OCI-LY3 (cell line): ENCODE data around the gene LILRB4.
"Not testable (repeated sequence)": the region's sequence is repeated elsewhere in the genome, so short reads cannot be mapped to it uniquely, and the experiment has no call there.

Experiments
- H2AFZ ChIP-seq: fragments of 200-600, 300-600 bp; shearing (Covaris generic); 2 replicates; pipeline ENCODE4 v1.6.0; 2014; ENCODE audit warnings: antibody characterized with exemption, low read depth, low read length
- H3K27ac ChIP-seq: fragments of 200-600, 300-600 bp; sonication (generic); 2 replicates; pipeline ENCODE4 v1.5.1; 2014; ENCODE audit warnings: mild to moderate bottlenecking, low read length, moderate library complexity, mixed read lengths
- H3K27me3 ChIP-seq: fragments of 200-600, 300-600 bp; sonication (generic); 2 replicates; pipeline ENCODE4 v1.6.1; 2014; ENCODE audit warnings: low read depth, low read length, mixed read lengths
- H3K36me3 ChIP-seq: fragments of 200-600, 300-600 bp; sonication (generic); replicated peaks from 2 replicates; pipeline ENCODE3; 2014; ENCODE audit warnings: low read depth, low read length, mixed read lengths
- H3K4me1 ChIP-seq: fragments of 300-600, 200-600 bp; sonication (generic); 2 replicates; pipeline ENCODE4 v1.6.1; 2014; ENCODE audit warnings: low read length, mixed read lengths
- H3K4me2 ChIP-seq: fragments of 200-600, 300-600 bp; sonication (generic); 2 replicates; pipeline ENCODE4 v1.6.1; 2014; ENCODE audit warnings: low read length, mixed read lengths
- H3K4me3 ChIP-seq: fragments of 300-600, 200-600 bp; sonication (generic); 2 replicates; pipeline ENCODE4 v1.5.1; 2014; ENCODE audit warnings: antibody characterized with exemption, mild to moderate bottlenecking, low read length, moderate library complexity
- H3K79me2 ChIP-seq: fragments of 300-600, 200-600 bp; shearing (Covaris generic); 2 replicates; pipeline ENCODE4 v1.6.1; 2014; ENCODE audit warnings: mild to moderate bottlenecking, low read length, mixed read lengths
- H3K9ac ChIP-seq: fragments of 300-600, 200-600 bp; shearing (Covaris generic); 2 replicates; pipeline ENCODE4 v1.6.0; 2014; ENCODE audit warnings: mild to moderate bottlenecking, low read length, moderate library complexity
- H3K9me3 ChIP-seq: fragments of 200-600, 300-600 bp; shearing (Covaris generic); 2 replicates; pipeline ENCODE4 v1.6.1; 2014; ENCODE audit warnings: low read length, mixed read lengths; ENCODE audit not compliant: insufficient read depth
- H4K20me1 ChIP-seq: fragments of 200-600, 300-600 bp; sonication (generic); 2 replicates; pipeline ENCODE4 v1.6.1; 2016; ENCODE audit warnings: low read length, mixed read lengths; ENCODE audit not compliant: insufficient read depth
- CTCF ChIP-seq: fragments of 200-600, 300-600 bp; sonication (generic); IDR thresholded peaks from 2 replicates; pipeline ENCODE4 v1.5.1; 2014; ENCODE audit warnings: antibody characterized with exemption, low read length, low read depth
- EZH2phosphoT487 ChIP-seq: fragments of 200-600 bp; shearing (Covaris generic); IDR thresholded peaks from 2 replicates; pipeline ENCODE4 v1.6.1; 2018; ENCODE audit warnings: antibody characterized with exemption, mixed run types, low read depth

Gene LILRB4

DNA sequence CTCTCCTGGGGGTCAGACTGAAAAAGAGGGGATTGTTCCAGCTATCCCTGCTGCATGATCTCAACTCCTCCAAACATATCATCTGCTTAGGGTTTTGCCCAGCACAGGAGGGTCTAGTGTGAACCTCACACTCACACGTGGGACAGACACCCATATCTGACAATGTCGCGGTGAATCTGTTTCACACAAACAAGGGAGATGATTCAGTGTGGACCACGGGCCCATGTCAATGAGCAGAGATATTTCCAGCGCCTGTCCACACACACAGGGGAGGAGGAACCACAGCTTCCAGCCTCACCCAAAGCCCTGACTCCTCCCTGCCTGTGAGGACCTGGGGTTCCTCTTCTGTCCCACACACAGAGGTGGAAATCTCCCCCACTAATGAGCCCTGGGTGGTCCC, 31.9 kb downstream of the LILRB4 start:
- Histone ChIP-seq H4K20me1 (no peaks in the 10 kb centered on the region), H3K9me3 (no peaks in the 10 kb centered on the region), H3K36me3 (no peaks in the 10 kb centered on the region), H3K4me2 (no peak overlapping the region), H3K9ac (no peak overlapping the region), H3K27me3 (peaks cover 25% of the 10 kb centered on the region), H3K4me3 (no peak overlapping the region), H3K27ac (no peak overlapping the region), H3K4me1 (0 out of 2 replicates have a peak, but pooled peaks cover 4% of the 10 kb centered on the region), H3K79me2 (no peaks in the 10 kb centered on the region), H2AFZ (no peak overlapping the region)
- TF ChIP-seq EZH2phosphoT487 (no peak), CTCF (no peak)

DNA sequence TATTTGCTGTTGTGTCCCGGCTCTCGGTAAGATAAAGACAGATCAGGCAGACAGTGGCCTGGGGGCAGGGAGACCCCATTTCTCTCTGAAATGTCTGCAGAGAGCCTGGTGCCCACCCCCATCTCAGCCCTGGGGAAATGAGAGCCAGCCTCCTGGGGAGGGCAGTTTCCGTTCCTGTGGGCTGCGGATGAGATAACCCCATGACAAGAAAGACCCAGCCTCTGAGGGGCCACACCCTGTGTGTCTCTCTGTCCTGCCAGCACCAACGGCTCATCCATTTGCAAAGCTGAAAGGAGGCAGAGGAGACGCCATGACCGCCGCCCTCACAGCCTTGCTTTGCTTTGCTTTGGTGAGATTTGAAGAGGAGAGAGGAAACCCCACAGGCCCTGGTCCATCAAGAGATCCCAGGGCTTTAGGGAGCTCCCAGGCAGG, 33.3 kb downstream of the LILRB4 start:
- Histone ChIP-seq H3K27ac (no peak overlapping the region), H2AFZ (no peak overlapping the region), H3K4me2 (no peak overlapping the region), H3K9ac (no peak overlapping the region), H3K36me3 (no peaks in the 10 kb centered on the region), H3K79me2 (no peaks in the 10 kb centered on the region), H3K4me1 (0 out of 2 replicates have a peak, but pooled peaks cover 4% of the 10 kb centered on the region), H3K9me3 (no peaks in the 10 kb centered on the region), H4K20me1 (no peaks in the 10 kb centered on the region), H3K27me3 (peaks cover 30% of the 10 kb centered on the region), H3K4me3 (no peak overlapping the region)
- TF ChIP-seq EZH2phosphoT487, result no peak
- no peak for TF ChIP-seq CTCF

- Histone ChIP-seq H3K9me3 (no peaks in the 10 kb centered on the region), H3K4me2 (no peak overlapping the region), H3K79me2 (no peaks in the 10 kb centered on the region), H3K27me3 (peaks cover 29% of the 10 kb centered on the region), H3K4me1 (0 out of 2 replicates have a peak, but pooled peaks cover 4% of the 10 kb centered on the region), H2AFZ (no peak overlapping the region), H3K4me3 (no peak overlapping the region), H3K27ac (no peak overlapping the region), H4K20me1 (no peaks in the 10 kb centered on the region), H3K36me3 (no peaks in the 10 kb centered on the region), H3K9ac (no peak overlapping the region)
- TF ChIP-seq CTCF (no peak), EZH2phosphoT487 (no peak)
Measured at GRCh38 chr19:54696766-54697165, 34.0 kb downstream of the LILRB4 start.

- H4K20me1 ChIP-seq, H3K36me3 ChIP-seq, H3K27ac ChIP-seq, H3K4me1 ChIP-seq, H3K4me3 ChIP-seq, H3K79me2 ChIP-seq, H3K4me2 ChIP-seq, H3K9me3 ChIP-seq, H3K9ac ChIP-seq, H2AFZ ChIP-seq: not testable (repeated sequence)
- peaks cover 25% of the 10 kb centered on the region for H3K27me3 ChIP-seq
Measured at GRCh38 chr19:54697716-54698115, 34.9 kb downstream of the LILRB4 start.

DNA sequence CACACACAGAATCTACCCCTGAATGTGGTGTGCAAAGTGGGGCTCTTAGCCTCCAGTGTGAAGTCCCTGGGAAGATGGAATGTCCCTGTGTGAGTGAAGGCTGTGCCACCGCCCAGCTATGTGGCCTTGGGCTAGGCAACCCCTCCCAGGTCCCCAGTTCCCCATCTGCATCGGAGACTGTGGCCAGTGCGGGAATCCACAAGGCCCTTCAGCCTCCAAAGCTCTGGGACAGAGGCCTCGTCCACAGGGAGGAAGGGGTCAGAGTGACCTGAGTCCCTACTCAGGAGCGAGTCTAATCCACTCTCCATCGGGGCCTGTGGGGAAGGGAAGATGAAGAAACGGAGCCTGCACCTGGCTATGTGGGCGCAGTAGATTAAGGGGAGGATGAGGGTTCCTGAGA, 42.1 kb downstream of the LILRB4 start:
- Histone ChIP-seq H3K79me2 (no peaks in the 10 kb centered on the region), H3K4me2 (no peak overlapping the region), H4K20me1 (no peaks in the 10 kb centered on the region), H3K27me3 (peaks cover 26% of the 10 kb centered on the region), H3K4me3 (no peak overlapping the region), H3K9me3 (no peaks in the 10 kb centered on the region), H3K36me3 (no peaks in the 10 kb centered on the region), H2AFZ (no peak overlapping the region), H3K4me1 (no peaks in the 10 kb centered on the region), H3K9ac (no peak overlapping the region), H3K27ac (no peak overlapping the region)
- TF ChIP-seq EZH2phosphoT487, result no peak
- no peak for TF ChIP-seq CTCF
